ENCODE measurements around the gene LIMD2.

GRCh38 chr17:63697341-63698286, 2.3 kb downstream of the LIMD2 start:
- peak; percentile 89 for TF ChIP-seq CTCF (conservative IDR thresholded peaks at IDR 0.05; ENCODE audit: low read length)
- no peak for TF ChIP-seq EZH2phosphoT487 (IDR thresholded peaks at IDR 0.05; ENCODE audit: borderline replicate concordance)

All from Loucy (cell line).